SK-N-SH (cell line): ENCODE measurements around the gene UBC.

Source experiments
- CTCF ChIP-seq: fragments of 200-600 bp; sonication (generic); IDR thresholded peaks from 2 replicates; pipeline ENCODE4 v1.6.1; 2017; ENCODE audit warnings: antibody characterized with exemption, mild to moderate bottlenecking, moderate library complexity
- EZH2phosphoT487 ChIP-seq: fragments of 200-600 bp; sonication (generic); IDR thresholded peaks from 2 replicates; pipeline ENCODE4 v1.6.1; 2017; ENCODE audit warnings: low read depth, mixed run types, mild to moderate bottlenecking, antibody characterized with exemption, moderate library complexity, borderline replicate concordance
- SMC3 ChIP-seq: IDR thresholded peaks from 2 replicates; pipeline ENCODE4 v1.6.1; 2012; ENCODE audit warnings: low read depth, low read length, improper control_type of control experiment

GRCh38 chr12:124949066-124949465 lies 34.6 kb upstream of the UBC start:
- TF ChIP-seq CTCF (no peak), SMC3 (no peak), EZH2phosphoT487 (no peak)
